ENCODE data around the gene LMO4.

The LMO4 gene

GRCh38 chr1:87329051-87329525, 408 bp downstream of the LMO4 start:
- DNase-seq = no peak

- DNase-seq = no peak
Measured at GRCh38 chr1:87329526-87330056, 911 bp downstream of the LMO4 start.

GRCh38 chr1:87330057-87330884, 1.6 kb downstream of the LMO4 start:
- no peak for DNase-seq

- no peak for DNase-seq
Measured at GRCh38 chr1:87330885-87331364, 2.2 kb downstream of the LMO4 start.

- DNase-seq = no peak
Measured at GRCh38 chr1:87331365-87332241, 2.9 kb downstream of the LMO4 start.

GRCh38 chr1:87333692-87334347, 5.1 kb downstream of the LMO4 start:
- DNase-seq = no peak

GRCh38 chr1:87334351-87335174, 5.9 kb downstream of the LMO4 start:
- no peak for DNase-seq

- no peak for DNase-seq
Measured at GRCh38 chr1:87335175-87335884, 6.7 kb downstream of the LMO4 start.

GRCh38 chr1:87336623-87337067, 8.0 kb downstream of the LMO4 start:
- DNase-seq = no peak

GRCh38 chr1:87337606-87338005, 8.9 kb downstream of the LMO4 start:
- DNase-seq = no peak

- no peak for DNase-seq
Measured at GRCh38 chr1:87338566-87338965, 9.9 kb downstream of the LMO4 start.

GRCh38 chr1:87344231-87344630, 15.6 kb downstream of the LMO4 start:
- DNase-seq = no peak

GRCh38 chr1:87346130-87346814, 17.6 kb downstream of the LMO4 start:
- DNase-seq = no peak

GRCh38 chr1:87348341-87349019, 19.8 kb downstream of the LMO4 start:
- DNase-seq = no peak

GRCh38 chr1:87349036-87349435, 20.4 kb downstream of the LMO4 start:
- no peak for DNase-seq

GRCh38 chr1:87355894-87356293, 27.2 kb downstream of the LMO4 start:
- no peak for DNase-seq

- no peak for DNase-seq
Measured at GRCh38 chr1:87356591-87356990, 27.9 kb downstream of the LMO4 start.

- DNase-seq = no peak
Measured at GRCh38 chr1:87358219-87358618, 29.5 kb downstream of the LMO4 start.

- DNase-seq = no peak
Measured at GRCh38 chr1:87359586-87359985, 30.9 kb downstream of the LMO4 start.

Measured in NCI-H1694 (cell line).